ENCODE results near the gene CHKB.
"Not testable (repeated sequence)": the region's sequence is repeated elsewhere in the genome, so short reads cannot be mapped to it uniquely, and the experiment has no call there.

CHKB gene

DNA sequence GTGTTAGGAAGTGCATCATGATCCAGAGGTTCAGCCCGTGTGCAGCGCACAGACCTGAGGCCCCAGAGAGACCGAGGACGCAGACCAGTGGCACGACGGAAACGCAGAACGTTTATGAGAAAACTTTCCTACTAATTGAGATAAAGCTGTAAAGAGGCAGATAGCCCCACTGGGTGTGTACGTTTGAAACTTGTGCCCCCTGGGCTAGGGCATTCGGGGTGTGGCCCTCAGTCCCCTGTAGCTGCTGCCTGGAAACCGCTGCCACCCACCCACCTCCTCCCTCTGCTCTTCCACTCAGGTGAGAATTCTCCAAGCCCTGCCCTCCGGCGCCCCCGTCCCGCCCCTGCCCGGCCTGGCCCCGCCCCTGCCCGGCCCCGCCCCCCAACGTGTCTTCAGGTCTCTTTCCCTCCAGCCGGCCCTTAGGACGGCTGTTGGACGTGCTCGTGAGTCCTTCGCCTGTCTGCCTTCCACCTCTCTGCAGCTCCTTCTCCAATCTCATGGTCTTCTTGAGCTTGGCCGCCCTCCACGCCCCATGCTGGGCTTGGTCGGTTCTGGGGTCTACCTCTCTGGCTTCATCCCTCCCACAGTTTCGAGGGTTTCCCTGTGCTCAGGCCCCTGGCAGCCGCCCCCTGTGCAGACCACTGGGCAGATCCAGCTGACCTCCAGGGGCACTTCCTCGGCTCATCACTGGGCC, 30.0 kb upstream of the CHKB start:
- no peak for DNase-seq (ENCODE audit: low read depth)
- H3K4me3 ChIP-seq (ENCODE audit: low read depth, low read length) = no peak overlapping the region

DNA sequence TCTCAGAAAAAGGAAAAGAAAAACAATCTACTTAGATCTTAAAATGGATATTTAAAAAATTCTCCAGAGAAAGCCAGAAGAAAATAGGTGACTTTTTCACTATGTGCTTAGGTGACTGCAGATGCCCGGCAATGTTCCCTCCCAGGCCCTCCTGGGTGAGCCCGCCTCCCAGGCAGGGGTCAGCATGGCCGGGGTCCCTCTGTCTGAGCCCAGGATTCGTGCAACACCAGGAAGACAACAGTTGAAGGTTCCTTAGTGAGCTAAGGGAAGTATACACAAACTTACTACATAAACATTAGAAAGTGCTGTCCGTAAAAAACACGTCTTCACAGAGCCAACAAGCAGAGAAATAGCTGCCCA, 29.5 kb upstream of the CHKB start:
- H3K4me3 ChIP-seq (ENCODE audit: low read depth, low read length) = no peak overlapping the region

DNA sequence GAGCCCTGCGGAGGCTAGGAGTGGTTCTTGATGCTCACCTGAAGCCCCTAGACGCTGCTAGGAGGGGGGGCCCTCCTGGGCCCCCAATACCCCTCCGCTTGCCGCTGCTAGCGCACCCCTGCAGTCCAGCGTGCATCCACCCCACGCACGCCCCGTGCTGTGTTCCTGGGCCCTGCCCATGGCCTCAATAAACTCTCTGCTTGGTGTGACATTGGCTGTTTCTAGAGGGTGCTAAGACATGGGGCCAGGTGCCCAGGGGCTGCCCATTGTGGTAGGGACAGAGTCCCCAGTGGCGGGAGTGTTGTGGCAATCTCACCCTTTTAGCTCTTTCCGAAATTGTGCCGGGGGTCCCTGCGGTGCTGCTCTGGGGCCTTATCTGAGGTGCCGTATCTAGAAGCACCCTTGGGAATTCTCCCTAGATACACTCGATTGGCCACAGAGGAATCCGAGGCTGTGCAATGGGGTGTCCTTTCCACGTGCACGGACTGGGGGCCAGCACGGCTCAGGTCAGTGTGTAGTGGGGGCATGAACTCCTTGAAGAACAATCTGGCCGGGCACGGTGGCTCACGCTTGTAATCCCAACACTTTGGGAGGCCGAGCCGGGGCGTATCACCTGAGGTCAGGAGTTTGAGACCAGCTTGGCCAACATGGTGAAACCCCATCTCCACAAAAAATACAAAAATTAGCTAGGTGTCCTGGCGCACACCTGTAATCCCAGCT, 28.9 kb upstream of the CHKB start:
- no peak overlapping the region for H3K4me3 ChIP-seq (ENCODE audit: low read depth, low read length)
- DNase-seq (ENCODE audit: low read depth) = no peak

More for the DNA sequence above, 29.5 kb upstream of the CHKB start:
- no peak for DNase-seq (ENCODE audit: low read depth)

DNA sequence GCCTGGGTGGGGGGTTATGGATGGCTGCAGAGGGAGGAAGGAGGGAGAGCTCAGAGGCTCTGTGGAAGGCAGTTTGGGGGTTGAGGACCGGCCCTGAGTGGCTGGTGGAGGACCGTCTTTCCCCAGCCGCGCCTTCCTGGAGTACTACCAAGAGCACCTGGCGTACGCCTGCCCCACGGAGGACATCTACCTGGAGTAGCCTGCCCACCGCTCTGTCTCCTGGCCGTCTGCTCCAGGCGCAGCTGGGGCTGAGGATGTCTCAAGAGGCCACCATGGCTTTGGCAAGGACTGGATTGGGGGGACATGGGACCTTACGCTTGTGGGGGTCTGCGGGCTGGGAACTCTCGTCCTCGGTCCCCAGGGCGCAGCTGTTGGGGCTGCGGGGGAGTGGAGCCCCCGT, 27.9 kb upstream of the CHKB start:
- DNase-seq (ENCODE audit: low read depth) = no peak
- H3K4me3 ChIP-seq (ENCODE audit: low read depth, low read length) = no peak overlapping the region

DNA sequence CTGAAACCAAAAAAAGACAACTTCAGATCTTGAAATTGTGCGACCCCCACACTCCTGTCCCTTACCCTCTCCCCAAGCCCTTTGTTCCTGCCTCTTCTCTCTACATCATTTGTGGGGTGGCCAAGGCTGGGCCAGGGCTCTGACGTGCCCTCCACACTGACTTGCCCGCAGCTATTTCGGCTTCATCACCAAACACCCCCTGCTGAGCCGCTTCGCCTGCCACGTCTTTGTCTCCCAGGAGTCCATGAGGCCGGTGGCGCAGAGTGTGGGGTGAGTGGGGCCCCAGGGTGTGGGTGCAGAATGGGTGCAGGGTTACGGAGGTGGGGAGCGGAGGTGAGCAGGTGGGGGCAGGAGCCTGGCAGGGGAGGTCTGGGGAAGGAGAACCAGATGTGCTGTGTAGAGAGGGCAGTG, 27.4 kb upstream of the CHKB start:
- H3K4me3 ChIP-seq (ENCODE audit: low read depth, low read length) = no peak overlapping the region
- DNase-seq (ENCODE audit: low read depth) = no peak

DNA sequence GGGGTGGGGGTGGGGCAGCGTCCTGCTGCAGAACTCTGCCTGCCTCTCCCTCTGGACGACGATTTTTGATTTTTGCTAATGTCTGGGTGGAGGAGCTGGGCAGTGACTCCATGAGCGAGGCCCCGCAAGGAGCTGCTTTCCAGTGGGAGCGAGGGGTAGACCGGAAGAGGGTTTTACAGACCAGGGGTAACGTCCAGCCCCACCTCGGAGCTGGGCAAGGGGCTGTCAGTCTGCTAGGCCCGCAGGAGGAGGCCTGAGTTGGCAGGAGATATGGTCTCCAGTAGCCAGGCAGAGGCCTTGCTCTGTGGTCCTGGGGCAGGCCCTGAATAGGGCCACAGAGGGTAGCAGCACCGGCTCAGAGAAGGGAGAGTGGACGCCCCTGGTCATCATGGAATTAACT, 26.9 kb upstream of the CHKB start:
- DNase-seq (ENCODE audit: low read depth) = no peak
- no peak overlapping the region for H3K4me3 ChIP-seq (ENCODE audit: low read depth, low read length)

DNA sequence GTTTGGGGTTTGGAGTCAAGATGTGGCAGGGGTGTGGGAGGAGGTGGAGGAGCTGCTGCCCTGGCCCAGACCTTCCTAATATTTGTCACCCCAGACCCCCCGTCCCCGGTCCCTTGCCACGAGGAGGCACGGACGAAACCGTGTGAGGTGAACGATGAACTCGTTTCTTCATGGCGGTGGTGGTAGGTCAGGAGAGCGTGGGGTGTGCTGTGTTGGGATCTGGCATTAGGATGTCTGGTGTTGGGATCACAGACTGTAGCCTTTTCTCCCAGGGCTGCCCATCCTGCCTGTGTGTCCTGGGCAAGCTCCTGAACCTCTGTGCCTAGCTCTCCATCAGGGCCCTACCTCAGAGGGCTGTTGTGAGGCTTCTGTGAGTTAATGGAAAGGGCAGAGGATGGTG, 26.3 kb upstream of the CHKB start:
- H3K4me3 ChIP-seq (ENCODE audit: low read depth, low read length) = no peak overlapping the region
- DNase-seq (ENCODE audit: low read depth) = no peak

DNA sequence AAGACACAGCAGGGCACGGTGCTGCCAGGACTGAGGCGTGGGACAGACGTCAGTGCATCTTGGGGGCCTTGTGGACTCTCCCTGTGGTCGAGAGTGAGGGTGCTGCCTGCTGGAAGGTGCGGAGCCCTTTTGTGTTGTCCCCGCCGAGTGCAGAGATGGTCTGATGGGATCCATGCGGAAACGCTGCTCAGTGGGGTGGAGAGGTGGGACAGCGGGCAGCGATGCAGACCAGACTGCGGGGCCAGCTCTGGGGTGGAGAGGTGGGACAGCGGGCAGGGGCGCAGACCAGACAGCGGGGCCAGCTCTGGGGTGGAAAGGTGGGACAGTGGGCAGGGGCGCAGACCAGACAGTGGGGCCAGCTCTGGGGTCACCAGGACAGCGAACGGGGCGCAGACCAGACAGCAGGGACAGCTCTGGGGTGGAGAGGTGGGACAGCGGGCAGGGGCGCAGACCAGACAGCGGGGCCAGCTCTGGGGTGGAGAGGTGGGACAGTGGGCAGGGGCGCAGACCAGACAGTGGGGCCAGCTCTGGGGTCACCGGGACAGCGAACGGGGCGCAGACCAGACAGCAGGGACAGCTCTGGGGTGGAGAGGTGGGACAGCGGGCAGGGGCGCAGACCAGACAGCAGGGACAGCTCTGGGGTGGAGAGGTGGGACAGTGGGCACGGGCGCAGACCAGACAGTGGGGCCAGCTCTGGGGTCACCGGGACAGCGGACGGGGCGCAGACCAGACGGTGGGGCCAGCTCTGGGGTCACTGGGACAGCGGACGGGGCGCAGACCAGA, 25.6 kb upstream of the CHKB start:
- H3K4me3 ChIP-seq (ENCODE audit: low read depth, low read length); DNase-seq (ENCODE audit: low read depth): not testable (repeated sequence)

DNA sequence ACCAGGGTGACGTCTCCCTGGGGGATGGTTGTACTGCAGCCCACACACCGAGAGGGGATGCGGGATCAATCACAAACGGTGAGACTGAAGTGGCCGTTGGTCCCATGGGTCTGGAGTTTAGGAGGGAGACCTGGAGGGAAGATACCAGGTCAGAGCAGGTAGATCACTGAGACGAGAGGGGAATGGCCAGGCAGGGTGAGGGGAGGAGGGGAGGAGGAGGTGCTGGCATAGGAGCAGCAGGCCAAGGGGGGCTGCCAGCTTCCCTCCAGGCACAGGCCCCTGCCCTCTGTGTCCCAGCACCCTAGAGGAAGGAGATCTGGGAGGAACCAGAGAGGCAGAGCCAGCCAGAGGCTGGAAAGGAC, 25.0 kb upstream of the CHKB start:
- no peak overlapping the region for H3K4me3 ChIP-seq (ENCODE audit: low read depth, low read length)
- DNase-seq (ENCODE audit: low read depth) = no peak

DNA sequence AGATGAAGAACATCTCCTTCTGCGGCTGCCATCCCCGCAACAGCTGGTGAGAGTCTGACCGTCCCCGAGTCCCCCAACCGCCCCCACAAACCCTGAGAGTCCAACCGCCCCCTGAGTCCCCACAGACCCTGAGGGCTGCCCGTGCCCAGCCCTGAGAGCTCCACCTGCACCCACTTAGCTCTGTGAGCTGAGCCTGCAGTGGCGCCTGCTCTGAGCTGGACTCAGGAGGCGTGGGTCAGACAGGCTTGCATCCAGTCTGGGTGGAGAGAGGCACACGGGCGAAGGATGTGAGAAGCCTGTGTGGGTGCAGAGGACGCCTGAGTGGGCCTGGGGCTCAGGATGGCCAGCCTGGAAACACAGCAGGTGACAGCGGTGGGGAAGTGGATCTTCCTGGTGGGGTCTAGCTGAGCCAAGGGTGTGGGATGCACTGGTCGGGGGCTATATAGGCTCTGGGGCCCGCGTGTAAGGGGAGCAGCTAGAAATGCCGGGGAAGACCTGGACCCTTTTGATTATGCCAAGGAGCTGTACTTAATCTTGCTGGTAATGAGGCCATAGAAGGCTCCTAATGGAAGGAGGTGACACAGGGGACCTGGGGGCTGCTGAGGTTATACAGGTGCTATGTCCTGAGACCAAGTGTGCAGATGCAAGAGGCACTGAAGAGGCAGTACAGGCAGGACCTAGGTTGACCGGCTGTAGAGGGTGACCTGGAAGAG, 24.5 kb upstream of the CHKB start:
- H3K4me3 ChIP-seq (ENCODE audit: low read depth, low read length) = no peak overlapping the region
- DNase-seq (ENCODE audit: low read depth) = no peak

DNA sequence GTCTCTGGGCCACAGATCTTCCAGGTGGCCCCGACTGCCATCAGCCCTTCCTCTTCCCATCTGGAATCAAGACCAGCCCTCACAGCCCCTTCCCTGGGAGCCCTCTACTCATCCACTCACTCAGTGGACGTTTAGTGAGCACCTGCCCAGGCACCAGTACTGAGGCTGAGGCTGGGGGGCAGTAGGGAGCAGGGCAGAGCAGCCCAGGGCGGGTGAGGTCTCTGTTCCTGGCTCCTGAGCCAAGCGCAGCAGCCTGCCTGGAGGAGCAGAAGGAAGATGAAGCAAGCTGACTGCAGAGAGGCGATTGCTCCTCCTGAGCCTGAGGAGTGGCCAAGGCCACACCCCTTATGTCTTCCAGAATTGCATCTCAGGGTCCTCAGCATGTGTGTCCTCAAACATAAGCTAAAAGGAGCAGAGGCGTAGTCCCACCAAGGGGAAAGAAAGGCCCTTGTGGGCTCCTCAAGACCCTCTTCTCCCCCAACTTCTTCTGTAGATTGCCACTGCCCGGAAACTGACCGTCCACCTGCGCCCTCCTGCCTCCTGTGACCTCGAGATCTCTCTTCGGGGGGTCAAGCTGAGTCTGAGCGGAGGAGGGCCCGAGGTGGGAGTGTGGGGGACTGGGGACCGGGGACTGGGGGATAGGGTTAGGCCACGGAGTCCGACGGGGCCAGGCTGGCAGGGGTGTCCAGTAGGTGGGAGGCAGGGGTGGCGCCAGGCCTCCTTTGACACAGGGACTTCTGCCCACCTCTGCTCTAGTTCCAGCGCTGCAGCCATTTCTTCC, 23.7 kb upstream of the CHKB start:
- DNase-seq (ENCODE audit: low read depth) = no peak
- no peak overlapping the region for H3K4me3 ChIP-seq (ENCODE audit: low read depth, low read length)

DNA sequence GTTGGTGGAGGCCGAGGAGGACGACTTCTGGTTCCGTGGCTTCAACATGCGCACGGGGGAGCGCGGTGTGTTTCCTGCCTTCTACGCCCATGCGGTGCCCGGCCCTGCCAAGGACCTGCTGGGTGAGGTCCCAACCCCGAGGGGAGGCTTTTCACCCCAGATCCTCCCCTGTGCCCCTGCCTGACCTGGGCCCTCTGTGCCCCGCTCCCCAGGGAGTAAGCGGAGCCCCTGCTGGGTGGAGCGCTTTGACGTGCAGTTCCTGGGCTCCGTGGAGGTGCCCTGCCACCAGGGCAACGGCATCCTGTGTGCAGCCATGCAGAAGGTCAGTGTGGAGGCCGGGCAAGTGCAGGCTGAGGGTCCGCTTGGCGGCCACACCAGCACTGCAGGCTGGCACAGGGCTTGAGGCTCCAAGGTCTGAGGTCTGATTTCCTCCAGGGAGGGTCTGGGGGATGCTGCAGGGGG, 23.0 kb upstream of the CHKB start:
- H3K4me3 ChIP-seq (ENCODE audit: low read depth, low read length) = no peak overlapping the region
- DNase-seq (ENCODE audit: low read depth) = no peak

DNA sequence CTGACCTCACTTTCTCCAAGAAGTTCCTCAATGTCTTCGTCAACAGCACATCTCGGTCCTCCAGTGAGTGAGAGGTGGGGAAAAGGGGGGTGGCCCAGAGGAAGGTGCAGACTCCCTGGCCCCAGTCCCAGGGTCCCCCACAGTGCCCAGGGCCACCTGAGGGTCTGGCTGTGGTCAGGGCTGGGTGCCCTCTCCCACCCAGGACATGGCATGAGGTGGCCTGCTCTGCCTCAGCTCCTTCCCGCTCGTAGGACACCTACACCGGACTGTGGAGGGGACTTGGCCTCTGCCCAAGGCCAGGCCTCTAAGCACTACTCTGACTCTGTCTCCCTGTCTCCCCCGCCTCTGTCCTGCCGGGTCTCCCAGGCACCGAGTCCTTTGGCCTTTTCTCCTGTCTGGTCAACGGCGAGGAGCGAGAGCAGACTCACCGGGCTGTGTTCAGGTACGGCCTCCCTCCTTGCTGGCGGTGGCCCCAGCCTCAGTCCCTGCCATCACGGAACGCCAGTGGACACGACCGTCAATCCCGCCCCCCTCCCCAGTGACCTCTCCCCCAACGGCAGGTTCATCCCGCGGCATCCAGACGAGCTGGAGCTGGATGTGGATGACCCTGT, 22.5 kb upstream of the CHKB start:
- no peak overlapping the region for H3K4me3 ChIP-seq (ENCODE audit: low read depth, low read length)
- no peak for DNase-seq (ENCODE audit: low read depth)

DNA sequence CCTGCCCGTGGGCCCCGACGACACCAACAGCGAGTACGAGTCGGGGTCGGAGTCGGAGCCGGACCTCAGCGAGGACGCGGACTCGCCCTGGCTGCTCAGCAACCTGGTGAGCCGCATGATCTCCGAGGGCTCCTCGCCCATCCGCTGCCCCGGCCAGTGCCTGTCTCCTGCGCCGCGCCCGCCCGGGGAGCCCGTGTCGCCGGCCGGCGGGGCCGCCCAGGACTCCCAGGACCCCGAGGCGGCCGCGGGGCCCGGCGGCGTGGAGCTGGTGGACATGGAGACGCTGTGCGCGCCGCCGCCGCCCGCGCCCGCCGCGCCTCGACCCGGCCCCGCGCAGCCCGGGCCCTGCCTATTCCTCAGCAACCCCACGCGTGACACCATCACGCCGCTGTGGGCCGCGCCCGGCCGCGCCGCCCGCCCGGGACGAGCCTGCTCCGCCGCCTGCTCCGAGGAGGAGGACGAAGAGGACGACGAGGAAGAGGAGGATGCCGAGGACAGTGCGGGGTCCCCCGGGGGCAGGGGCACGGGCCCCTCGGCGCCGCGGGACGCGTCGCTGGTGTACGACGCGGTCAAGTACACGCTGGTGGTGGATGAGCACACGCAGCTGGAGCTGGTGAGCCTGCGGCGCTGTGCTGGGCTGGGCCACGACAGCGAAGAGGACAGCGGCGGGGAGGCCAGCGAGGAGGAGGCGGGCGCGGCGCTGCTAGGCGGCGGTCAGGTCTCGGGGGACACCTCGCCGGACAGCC, 21.8 kb upstream of the CHKB start:
- no peak for DNase-seq (ENCODE audit: low read depth)
- no peak overlapping the region for H3K4me3 ChIP-seq (ENCODE audit: low read depth, low read length)

DNA sequence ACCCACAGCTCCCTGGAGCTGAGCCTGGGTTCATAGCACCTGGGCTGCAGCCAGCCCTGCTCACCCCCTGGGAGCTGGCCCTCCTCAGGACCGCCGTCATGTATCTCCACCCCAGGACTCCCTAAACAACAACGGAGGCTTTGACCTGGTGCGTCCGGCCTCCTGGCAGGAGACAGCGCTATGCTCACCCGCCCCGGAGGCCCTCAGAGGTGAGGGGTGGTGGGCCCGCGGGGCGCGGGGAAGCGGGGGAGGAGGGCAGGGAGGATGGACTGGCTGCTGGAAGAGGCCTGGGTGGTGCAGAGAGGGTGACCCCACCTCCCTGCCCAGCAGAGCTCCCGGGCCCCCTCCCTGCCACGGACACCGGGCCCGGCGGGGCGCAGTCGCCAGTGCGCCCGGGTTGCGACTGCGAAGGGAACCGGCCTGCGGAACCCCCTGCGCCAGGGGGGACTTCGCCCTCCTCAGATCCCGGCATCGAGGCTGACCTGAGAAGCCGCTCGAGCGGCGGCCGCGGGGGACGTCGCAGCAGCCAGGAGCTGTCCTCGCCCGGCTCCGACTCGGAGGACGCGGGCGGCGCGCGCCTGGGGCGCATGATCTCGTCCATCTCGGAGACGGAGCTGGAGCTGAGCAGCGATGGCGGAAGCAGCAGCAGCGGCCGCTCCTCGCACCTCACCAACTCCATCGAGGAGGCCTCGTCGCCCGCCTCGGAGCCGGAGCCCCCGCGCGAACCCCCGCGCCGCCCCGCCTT, 21.0 kb upstream of the CHKB start:
- no peak overlapping the region for H3K4me3 ChIP-seq (ENCODE audit: low read depth, low read length)
- DNase-seq (ENCODE audit: low read depth) = no peak

DNA sequence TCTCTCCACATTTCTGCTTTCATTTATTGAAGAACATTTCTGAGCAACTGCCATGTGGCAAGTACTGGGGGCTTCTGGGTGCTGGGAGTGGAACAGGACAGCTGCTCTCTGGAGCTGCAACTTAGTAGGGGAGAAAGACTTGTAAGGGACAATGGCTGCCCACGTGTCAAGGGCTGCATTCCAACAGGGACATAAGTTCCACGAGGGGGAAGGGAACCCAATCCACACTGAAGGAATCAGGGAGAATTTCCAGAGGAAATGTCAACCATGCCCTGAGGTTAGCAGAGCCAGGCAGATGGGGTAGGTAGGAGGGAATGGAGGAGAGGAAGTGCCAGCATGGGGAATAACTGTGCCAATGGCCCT, 19.7 kb upstream of the CHKB start:
- H3K4me3 ChIP-seq (ENCODE audit: low read depth, low read length) = no peak overlapping the region
- DNase-seq (ENCODE audit: low read depth) = no peak

DNA sequence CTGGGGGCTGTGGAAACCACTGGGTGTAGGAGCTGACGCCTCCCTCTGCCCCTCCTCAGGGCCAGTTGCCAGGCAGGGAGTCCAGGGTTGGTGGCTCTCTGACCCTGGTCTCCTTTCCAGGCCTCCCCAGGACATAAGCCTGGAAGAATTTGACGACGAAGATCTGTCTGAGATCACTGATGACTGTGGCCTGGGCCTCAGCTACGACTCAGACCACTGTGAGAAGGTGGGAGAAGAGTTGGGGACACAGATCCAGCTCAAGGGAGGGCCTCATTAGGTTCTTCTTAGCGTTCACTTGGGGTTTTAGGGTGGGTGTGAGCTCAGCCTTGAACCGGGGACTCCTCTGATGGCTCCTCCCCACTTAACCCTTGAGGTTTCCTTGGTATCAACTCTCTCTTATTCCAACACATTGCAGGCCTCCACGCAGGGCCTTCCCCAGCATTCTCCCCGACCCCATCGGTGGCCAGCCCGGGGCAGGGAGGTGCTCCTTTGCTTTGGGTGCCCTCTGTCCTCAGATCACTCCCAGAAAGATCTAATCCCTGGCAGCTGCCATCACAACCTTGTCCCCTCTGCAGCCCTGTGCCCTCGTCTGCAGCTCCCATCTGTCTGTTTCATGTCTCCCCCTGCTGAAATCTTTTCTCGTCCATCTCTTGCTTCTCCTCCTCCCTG, 19.2 kb upstream of the CHKB start:
- no peak for DNase-seq (ENCODE audit: low read depth)
- no peak overlapping the region for H3K4me3 ChIP-seq (ENCODE audit: low read depth, low read length)
